Measurements from ENCODE around the gene MMP24OS. TPM values are rescaled to one million over a fixed set of nuclear protein-coding genes. Genes with fewer than 3 reads are reported as not detected.
A peak's percentile ranks its signal among the peaks of the same experiment; 100 is the strongest.

Gene MMP24OS
- total and polyA plus RNA-seq, 10 of the 15 experiments (the other 5 are each of a cell fraction or from before 2014, with no cell fraction given): 2.0 to 30.9 (median 10.9) TPM

DNA sequence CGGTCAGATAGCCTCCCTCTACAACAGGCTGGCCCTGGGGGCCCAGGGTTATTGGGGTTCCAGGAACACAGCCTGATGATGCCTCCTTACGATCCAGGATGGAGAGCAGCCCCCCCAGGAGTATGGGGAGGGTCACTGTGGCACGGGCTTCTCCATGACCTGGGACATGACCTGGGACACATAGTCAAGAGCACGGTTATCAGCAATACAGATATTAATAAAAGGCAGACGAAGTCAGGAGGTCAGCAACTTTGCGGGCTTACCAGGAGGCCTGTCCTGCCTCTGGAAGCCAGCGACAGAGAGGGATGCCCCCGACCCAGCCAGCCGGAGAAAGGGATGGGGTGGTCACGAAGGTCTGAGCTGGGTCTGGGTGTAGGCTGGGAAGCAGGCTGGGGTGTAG is 795 bp downstream of the MMP24OS start:
- intact Hi-C loops (cut with micrococcal nuclease; ENCODE audit: unreplicated experiment) (loop anchor here (5.0 kb wide), 1 partner anchor 450 kb away; the partner anchor contains the start of gene NCOA6), in situ Hi-C loops (cut with MboI) (no loop called here)
- Histone ChIP-seq H3K79me2 (ENCODE audit: control insufficient read depth, insufficient read depth, low read length) (peaks cover 14% of the 10 kb centered on the region), H3K27ac (ENCODE audit: control insufficient read depth, insufficient read depth) (peak overlapping the region; percentile 70), H3K27me3 (replicated peaks in 1 of 2; ENCODE audit: control insufficient read depth in 2 of 2, insufficient read depth in 2 of 2, low read length in 1 of 2) (no peaks in the 10 kb centered on the region), H3K9me3 (replicated peaks; ENCODE audit: control insufficient read depth, insufficient read depth, low read length) (no peaks in the 10 kb centered on the region), H2AFZ (ENCODE audit: control insufficient read depth, low read depth, low read length) (no peak overlapping the region), H3K4me2 (ENCODE audit: control insufficient read depth, insufficient read depth) (peak overlapping the region; percentile 94), H3K4me1 (ENCODE audit: control insufficient read depth, insufficient read depth, low read length) (peaks cover 9% of the 10 kb centered on the region), H3K9ac (ENCODE audit: control insufficient read depth, insufficient read depth, low read length) (peak overlapping the region; percentile 72), H3K36me3 (ENCODE audit: control insufficient read depth in 2 of 2, insufficient read depth in 2 of 2, low read length in 1 of 2) (peaks cover 11 to 25% of the 10 kb centered on the region in 2 experiments), H3K4me3 (peak overlapping the region; percentile 93), H4K20me1 (ENCODE audit: control insufficient read depth, insufficient read depth) (peaks cover 6% of the 10 kb centered on the region; the same call in 1 of the 2 replicates)
- ChIA-PET POLR2A (interaction anchor here (1.0 to 1.4 kb wide), 2 partner anchors 130 to 401 kb away, joined by 4 to 8 read pairs; partner anchors contain the start of genes ACSS2 and EDEM2), SMC1A (ENCODE audit: uncharacterized antibody, unreplicated experiment) (no interaction called here), RAD21 (ENCODE audit: unreplicated experiment) (interaction anchor here (0.5 to 1.7 kb wide), 2 partner anchors 181 to 1030 kb away, joined by 3 to 6 read pairs; no protein-coding TSS in a partner anchor), CTCF (interaction anchor here (1.0 to 1.6 kb wide), 4 partner anchors 10 to 132 kb away, joined by 3 to 8 read pairs (median 4); no protein-coding TSS in a partner anchor)
- FAIRE-seq (no peak), DNase-seq (ENCODE audit: low read depth, low spot score) (no peak), ATAC-seq (no peak)
- no TSS peak for BruUV-seq (replicated peaks)
- WGBS (ENCODE audit: insufficient coverage, insufficient replicate concordance, low lambda C conversion rate, missing lambda C conversion rate): 11% methylated on average over 10 of the region's 10 CpGs
- peak; percentile 20 for TF ChIP-seq SMAD1 (IDR thresholded peaks at IDR 0.05; ENCODE audit: low read depth, partially characterized antibody)
- no peak for TF ChIP-seq PAX8 (IDR thresholded peaks at IDR 0.05)
- TF ChIP-seq POLR2A (IDR thresholded peaks at IDR 0.05; ENCODE audit: low read depth, low read length): no peak
- TF ChIP-seq, protein P1, sequence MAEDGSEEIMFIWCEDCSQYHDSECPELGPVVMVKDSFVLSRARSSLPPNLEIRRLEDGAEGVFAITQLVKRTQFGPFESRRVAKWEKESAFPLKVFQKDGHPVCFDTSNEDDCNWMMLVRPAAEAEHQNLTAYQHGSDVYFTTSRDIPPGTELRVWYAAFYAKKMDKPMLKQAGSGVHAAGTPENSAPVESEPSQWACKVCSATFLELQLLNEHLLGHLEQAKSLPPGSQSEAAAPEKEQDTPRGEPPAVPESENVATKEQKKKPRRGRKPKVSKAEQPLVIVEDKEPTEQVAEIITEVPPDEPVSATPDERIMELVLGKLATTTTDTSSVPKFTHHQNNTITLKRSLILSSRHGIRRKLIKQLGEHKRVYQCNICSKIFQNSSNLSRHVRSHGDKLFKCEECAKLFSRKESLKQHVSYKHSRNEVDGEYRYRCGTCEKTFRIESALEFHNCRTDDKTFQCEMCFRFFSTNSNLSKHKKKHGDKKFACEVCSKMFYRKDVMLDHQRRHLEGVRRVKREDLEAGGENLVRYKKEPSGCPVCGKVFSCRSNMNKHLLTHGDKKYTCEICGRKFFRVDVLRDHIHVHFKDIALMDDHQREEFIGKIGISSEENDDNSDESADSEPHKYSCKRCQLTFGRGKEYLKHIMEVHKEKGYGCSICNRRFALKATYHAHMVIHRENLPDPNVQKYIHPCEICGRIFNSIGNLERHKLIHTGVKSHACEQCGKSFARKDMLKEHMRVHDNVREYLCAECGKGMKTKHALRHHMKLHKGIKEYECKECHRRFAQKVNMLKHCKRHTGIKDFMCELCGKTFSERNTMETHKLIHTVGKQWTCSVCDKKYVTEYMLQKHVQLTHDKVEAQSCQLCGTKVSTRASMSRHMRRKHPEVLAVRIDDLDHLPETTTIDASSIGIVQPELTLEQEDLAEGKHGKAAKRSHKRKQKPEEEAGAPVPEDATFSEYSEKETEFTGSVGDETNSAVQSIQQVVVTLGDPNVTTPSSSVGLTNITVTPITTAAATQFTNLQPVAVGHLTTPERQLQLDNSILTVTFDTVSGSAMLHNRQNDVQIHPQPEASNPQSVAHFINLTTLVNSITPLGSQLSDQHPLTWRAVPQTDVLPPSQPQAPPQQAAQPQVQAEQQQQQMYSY (CRISPR knock-in tag; IDR thresholded peaks at IDR 0.05): no peak
- no peak for TF ChIP-seq POLR2AphosphoS2 (IDR thresholded peaks at IDR 0.05; ENCODE audit: low read depth, low read length)
- TF ChIP-seq MTA2 (IDR thresholded peaks at IDR 0.05; ENCODE audit: low read depth): no peak
- TF ChIP-seq NR2F1 (conservative IDR thresholded peaks at IDR 0.05): 0 out of 2 replicates have a peak, but pooled peaks have one; percentile 37
- TF ChIP-seq, protein P2, sequence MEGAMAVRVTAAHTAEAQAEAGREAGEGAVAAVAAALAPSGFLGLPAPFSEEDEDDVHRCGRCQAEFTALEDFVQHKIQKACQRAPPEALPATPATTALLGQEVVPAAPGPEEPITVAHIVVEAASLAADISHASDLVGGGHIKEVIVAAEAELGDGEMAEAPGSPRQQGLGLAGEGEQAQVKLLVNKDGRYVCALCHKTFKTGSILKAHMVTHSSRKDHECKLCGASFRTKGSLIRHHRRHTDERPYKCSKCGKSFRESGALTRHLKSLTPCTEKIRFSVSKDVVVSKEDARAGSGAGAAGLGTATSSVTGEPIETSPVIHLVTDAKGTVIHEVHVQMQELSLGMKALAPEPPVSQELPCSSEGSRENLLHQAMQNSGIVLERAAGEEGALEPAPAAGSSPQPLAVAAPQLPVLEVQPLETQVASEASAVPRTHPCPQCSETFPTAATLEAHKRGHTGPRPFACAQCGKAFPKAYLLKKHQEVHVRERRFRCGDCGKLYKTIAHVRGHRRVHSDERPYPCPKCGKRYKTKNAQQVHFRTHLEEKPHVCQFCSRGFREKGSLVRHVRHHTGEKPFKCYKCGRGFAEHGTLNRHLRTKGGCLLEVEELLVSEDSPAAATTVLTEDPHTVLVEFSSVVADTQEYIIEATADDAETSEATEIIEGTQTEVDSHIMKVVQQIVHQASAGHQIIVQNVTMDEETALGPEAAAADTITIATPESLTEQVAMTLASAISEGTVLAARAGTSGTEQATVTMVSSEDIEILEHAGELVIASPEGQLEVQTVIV (IDR thresholded peaks at IDR 0.05; ENCODE audit: borderline replicate concordance, partially characterized antibody): no peak
- no peak for TF ChIP-seq TARDBP (IDR thresholded peaks at IDR 0.05; ENCODE audit: borderline replicate concordance)
- TF ChIP-seq FOXM1 (IDR thresholded peaks at IDR 0.05; ENCODE audit: low read depth, low read length): no peak
- TF ChIP-seq HDGF (IDR thresholded peaks at IDR 0.05): peak; percentile 43; the same call in 1 of the 2 replicates
- TF ChIP-seq GABPA (IDR thresholded peaks at IDR 0.05; ENCODE audit: low read depth): no peak
- TF ChIP-seq, protein P3, sequence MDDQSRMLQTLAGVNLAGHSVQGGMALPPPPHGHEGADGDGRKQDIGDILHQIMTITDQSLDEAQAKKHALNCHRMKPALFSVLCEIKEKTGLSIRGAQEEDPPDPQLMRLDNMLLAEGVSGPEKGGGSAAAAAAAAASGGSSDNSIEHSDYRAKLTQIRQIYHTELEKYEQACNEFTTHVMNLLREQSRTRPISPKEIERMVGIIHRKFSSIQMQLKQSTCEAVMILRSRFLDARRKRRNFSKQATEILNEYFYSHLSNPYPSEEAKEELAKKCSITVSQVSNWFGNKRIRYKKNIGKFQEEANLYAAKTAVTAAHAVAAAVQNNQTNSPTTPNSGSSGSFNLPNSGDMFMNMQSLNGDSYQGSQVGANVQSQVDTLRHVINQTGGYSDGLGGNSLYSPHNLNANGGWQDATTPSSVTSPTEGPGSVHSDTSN (IDR thresholded peaks at IDR 0.05; ENCODE audit: insufficient replicate concordance, low read depth, low read length): no peak
- TF ChIP-seq SREBF2 (IDR thresholded peaks at IDR 0.05; ENCODE audit: low read length): no peak
- no peak for TF ChIP-seq KDM1A (IDR thresholded peaks at IDR 0.05; ENCODE audit: borderline replicate concordance)
- TF ChIP-seq IKZF2 (IDR thresholded peaks at IDR 0.05): no peak
- no peak for TF ChIP-seq FOS (IDR thresholded peaks at IDR 0.05; ENCODE audit: borderline replicate concordance, extremely low read depth, insufficient read length)
- no peak for TF ChIP-seq TCF3 (IDR thresholded peaks at IDR 0.05; ENCODE audit: borderline replicate concordance, insufficient read depth, low read depth, low read length)
- no peak for TF ChIP-seq NFIC (IDR thresholded peaks at IDR 0.05; ENCODE audit: low read depth, low read length)
- TF ChIP-seq SIN3A (IDR thresholded peaks at IDR 0.05; ENCODE audit: low read depth, low read length): no peak
